NOMO-1 treated with dmso at 0.1 percent for 144 hours (cell line): Measurements from ENCODE around the gene FMO1.
"Not testable (repeated sequence)": the region's sequence is repeated elsewhere in the genome, so short reads cannot be mapped to it uniquely, and the experiment has no call there.

ENCODE experiments used
- DNase-seq: peaks from one replicate; lab custom pipeline; 2025; ENCODE audit not compliant: unreplicated experiment; lab: John Stamatoyannopoulos, UW

The FMO1 gene

GRCh38 chr1:171233183-171233582 lies 15.1 kb upstream of the FMO1 start:
- no peak for DNase-seq

GRCh38 chr1:171236231-171236630 lies 12.1 kb upstream of the FMO1 start:
- not testable (repeated sequence) for DNase-seq

GRCh38 chr1:171243878-171244277 lies 4.4 kb upstream of the FMO1 start:
- no peak for DNase-seq

- no peak for DNase-seq
Measured at GRCh38 chr1:171245458-171246064, 2.7 kb upstream of the FMO1 start.

GRCh38 chr1:171247501-171247900 lies 793 bp upstream of the FMO1 start:
- no peak for DNase-seq

GRCh38 chr1:171248841-171249240 lies 547 bp downstream of the FMO1 start:
- DNase-seq = no peak

GRCh38 chr1:171250263-171250662 lies 2.0 kb downstream of the FMO1 start:
- no peak for DNase-seq

- peak; percentile 13 for DNase-seq
Measured at GRCh38 chr1:171251042-171251951, 3.0 kb downstream of the FMO1 start.

- DNase-seq = no peak
Measured at GRCh38 chr1:171251952-171252300, 3.6 kb downstream of the FMO1 start.

- no peak for DNase-seq
Measured at GRCh38 chr1:171252482-171252881, 4.2 kb downstream of the FMO1 start.

GRCh38 chr1:171254859-171255258 lies 6.6 kb downstream of the FMO1 start:
- no peak for DNase-seq

- DNase-seq = no peak
Measured at GRCh38 chr1:171256940-171257606, 8.8 kb downstream of the FMO1 start.

- DNase-seq = no peak
Measured at GRCh38 chr1:171257607-171258076, 9.3 kb downstream of the FMO1 start.

- DNase-seq = no peak
Measured at GRCh38 chr1:171258429-171258828, 10.1 kb downstream of the FMO1 start.

GRCh38 chr1:171258943-171259342 lies 10.6 kb downstream of the FMO1 start:
- no peak for DNase-seq

- no peak for DNase-seq
Measured at GRCh38 chr1:171261336-171261735, 13.0 kb downstream of the FMO1 start.

- DNase-seq = no peak
Measured at GRCh38 chr1:171263901-171264300, 15.6 kb downstream of the FMO1 start.

- DNase-seq = no peak
Measured at GRCh38 chr1:171265686-171266085, 17.4 kb downstream of the FMO1 start.

GRCh38 chr1:171266930-171267329 lies 18.6 kb downstream of the FMO1 start:
- no peak for DNase-seq

- DNase-seq = no peak
Measured at GRCh38 chr1:171267391-171267790, 19.1 kb downstream of the FMO1 start.

GRCh38 chr1:171270806-171271205 lies 22.5 kb downstream of the FMO1 start:
- DNase-seq = no peak

- no peak for DNase-seq
Measured at GRCh38 chr1:171277534-171277933, 29.2 kb downstream of the FMO1 start.
